Esophagus muscularis mucosa (tissue), 4 donors: ENCODE data around the gene CCL3. TPM values are rescaled to one million over a fixed set of nuclear protein-coding genes. Genes with fewer than 3 reads are reported as not detected.
"Not testable (repeated sequence)": the region's sequence is repeated elsewhere in the genome, so short reads cannot be mapped to it uniquely, and the experiment has no call there.

Experiments used
- DNase-seq: peaks from one replicate; pipeline ENCODE4 v3.0.0-alpha.2; 2017; ENCODE audit errors: extremely low spot score
- H3K27ac ChIP-seq, 4 donors: fragments of 200-600 bp; sonication (generic); replicated peaks in 1 of 4; 1 replicate in 3 of 4; 2 replicates in 1 of 4; pipeline ENCODE4 v1.5.1; 2016 to 2019; ENCODE audit warnings: mild to moderate bottlenecking in 1 of 4
- H3K27me3 ChIP-seq, 4 donors: fragments of 200-600 bp; sonication (generic); one replicate each; pipeline versions ENCODE4 v1.5.1 to v1.6.0; 2016 to 2019
- H3K36me3 ChIP-seq, 4 donors: fragments of 200-600 bp; sonication (generic); one replicate each; pipeline ENCODE4 v1.5.1; 2016 to 2019
- H3K4me1 ChIP-seq, 4 donors: fragments of 200-600 bp; sonication (generic); one replicate each; pipeline ENCODE4 v1.5.1; 2016 to 2019
- H3K4me3 ChIP-seq, 4 donors: fragments of 200-600 bp; sonication (generic); 1 replicate in 2 of 4; 2 replicates in 2 of 4; pipeline ENCODE4 v1.5.1; 2016 to 2019; ENCODE audit warnings: mild to moderate bottlenecking in 4 of 4, moderate library complexity in 1 of 4
- H3K9me3 ChIP-seq, 4 donors: fragments of 200-600 bp; sonication (generic); 1 replicate in 3 of 4; 2 replicates in 1 of 4; pipeline ENCODE4 v1.5.1; 2016 to 2019
- CTCF ChIP-seq, 3 experiments: fragments of 200-600 bp in 2 of 3; fragments of 450-650 bp in 1 of 3; sonication (generic) in 2 of 3; IDR thresholded peaks; one replicate each; pipeline ENCODE4 v1.5.1; 2017 to 2019; ENCODE audit warnings: antibody characterized with exemption in 3 of 3, mild to moderate bottlenecking in 2 of 3, moderate library complexity in 1 of 3
- EP300 ChIP-seq: sonication (generic); formaldehyde crosslinking; IDR thresholded peaks from one replicate; pipeline ENCODE4 v1.6.1; 2017; ENCODE audit warnings: antibody characterized with exemption
- POLR2A ChIP-seq: fragments of 450-650 bp; IDR thresholded peaks from one replicate; pipeline ENCODE4 v1.6.1; 2017; ENCODE audit warnings: antibody characterized with exemption, moderate library complexity, mild to moderate bottlenecking, low read depth
- POLR2AphosphoS5 ChIP-seq, 2 donors: sonication (generic); formaldehyde crosslinking; IDR thresholded peaks; one replicate each; pipeline ENCODE4 v1.6.1; 2017; ENCODE audit warnings: antibody characterized with exemption in 2 of 2
- WGBS: methylation state at CpG from one replicate; pipeline ENCODE4 v1.1.5; 2018; 5-methylcytosine and 5-hydroxymethylcytosine counted together
- intact Hi-C: fragments of 100-400 bp; cut with DNase I; formaldehyde crosslinking; loops from one replicate; pipeline ENCODE4 v1.15.1; 2023
- total RNA-seq, 4 donors: library from RNA; depleted of rRNA; stranded (reverse); fragments of >200 nt; gene quantifications; one replicate each; pipeline versions ENCODE4 v1.1.0 to v1.2.1, GENCODE V29; 2016

CCL3 gene
- total RNA-seq, 4 donors from 2014 or later = 0.33 to 1.3 TPM; not detected in 2

GRCh38 chr17:36105781-36106492 is 16.0 kb upstream of the CCL3 start:
- no peak for TF ChIP-seq POLR2AphosphoS5 (IDR thresholded peaks at IDR 0.05)
- no peak for TF ChIP-seq EP300
- TF ChIP-seq CTCF (IDR thresholded peaks at IDR 0.05) = no peak
- TF ChIP-seq POLR2A = no peak
- H3K27ac ChIP-seq = no peak overlapping the region
- intact Hi-C loops = no loop called here
- no peak overlapping the region for H3K4me3 ChIP-seq
- DNase-seq = no peak
- H3K9me3 ChIP-seq = no peaks in the 10 kb centered on the region
- H3K27me3 ChIP-seq = peaks cover 0 to 4% (median 0%) of the 10 kb centered on the region in 4 donors
- no peaks in the 10 kb centered on the region for H3K36me3 ChIP-seq
- 89% methylated on average over 5 of the region's 5 CpGs for WGBS
- H3K4me1 ChIP-seq = no peaks in the 10 kb centered on the region

- whole genome bisulfite sequencing = 38% methylated on average over 4 of the region's 4 CpGs
- Histone ChIP-seq H3K36me3 (no peaks in the 10 kb centered on the region), H3K4me1 (no peaks in the 10 kb centered on the region), H3K4me3 (no peak overlapping the region), H3K27me3 (peaks cover 0 to 4% (median 0%) of the 10 kb centered on the region in 4 donors), H3K27ac (no peak overlapping the region), H3K9me3 (no peaks in the 10 kb centered on the region)
- intact Hi-C loops = no loop called here
- no peak for DNase-seq
- no peak for TF ChIP-seq CTCF (IDR thresholded peaks at IDR 0.05)
- TF ChIP-seq POLR2AphosphoS5 (IDR thresholded peaks at IDR 0.05) = no peak
- TF ChIP-seq EP300 = no peak
- TF ChIP-seq POLR2A = no peak
Measured at GRCh38 chr17:36104701-36105181, 14.8 kb upstream of the CCL3 start.

GRCh38 chr17:36104246-36104645 is 14.3 kb upstream of the CCL3 start:
- H3K36me3 ChIP-seq, DNase-seq, H3K9me3 ChIP-seq, H3K4me3 ChIP-seq, H3K4me1 ChIP-seq, intact Hi-C loops, H3K27ac ChIP-seq, H3K27me3 ChIP-seq: not testable (repeated sequence)
- WGBS = 51% methylated on average over 5 of the region's 7 CpGs

- DNase-seq, H3K4me1 ChIP-seq, H3K27me3 ChIP-seq, H3K9me3 ChIP-seq, intact Hi-C loops, H3K4me3 ChIP-seq, H3K36me3 ChIP-seq, H3K27ac ChIP-seq: not testable (repeated sequence)
- WGBS = 73% methylated on average over 6 of the region's 6 CpGs
Measured at GRCh38 chr17:36103401-36103975, 13.5 kb upstream of the CCL3 start, which contains the start of gene CCL4. Gene CCL4 (plus strand): TSS chr17:36103827. CDS start chr17:36103906, 79 bp downstream.

- DNase-seq, H3K4me3 ChIP-seq, H3K36me3 ChIP-seq, intact Hi-C loops, H3K4me1 ChIP-seq, H3K27ac ChIP-seq, H3K27me3 ChIP-seq, H3K9me3 ChIP-seq: not testable (repeated sequence)
- WGBS = 78% methylated on average over 1 of the region's 1 CpG
Measured at GRCh38 chr17:36099004-36099403, 9.1 kb upstream of the CCL3 start.

- no peak for DNase-seq
- TF ChIP-seq POLR2AphosphoS5 (IDR thresholded peaks at IDR 0.05) = no peak
- no peak for TF ChIP-seq EP300
- TF ChIP-seq CTCF (IDR thresholded peaks at IDR 0.05) = no peak
- no peak for TF ChIP-seq POLR2A
- Histone ChIP-seq H3K4me3 (no peak overlapping the region), H3K36me3 (no peaks in the 10 kb centered on the region), H3K9me3 (no peaks in the 10 kb centered on the region), H3K27ac (no peak overlapping the region), H3K4me1 (no peaks in the 10 kb centered on the region), H3K27me3 (peaks cover 0 to 10% (median 0%) of the 10 kb centered on the region in 4 donors)
- 81% methylated on average over 1 of the region's 1 CpG for WGBS
- intact Hi-C loops = no loop called here
Measured at GRCh38 chr17:36095992-36096391, 6.0 kb upstream of the CCL3 start.
